Right lobe of liver (tissue), 6 donors: ENCODE data around the gene TBC1D5. TPM values are rescaled to one million over a fixed set of nuclear protein-coding genes. Genes with fewer than 3 reads are reported as not detected.
"Not testable (repeated sequence)": the region's sequence is repeated elsewhere in the genome, so short reads cannot be mapped to it uniquely, and the experiment has no call there.

ENCODE experiments used
- ATAC-seq, 4 donors: fragments of 200-7000 bp; cut with Tn5 transposase; one replicate each; pipeline ENCODE4 v1.9.1; 2020; ENCODE audit warnings: mild to moderate bottlenecking in 4 of 4, moderate library complexity in 4 of 4
- DNase-seq, 3 donors: peaks; one replicate each; pipeline ENCODE4 v3.0.0-alpha.2; 2020
- H3K27ac ChIP-seq, 3 donors: fragments of 200-600 bp; one replicate each; pipeline ENCODE4 v1.8.0; 2022
- H3K27me3 ChIP-seq, 2 donors: fragments of 200-600 bp; one replicate each; pipeline ENCODE4 v1.8.0; 2022
- H3K36me3 ChIP-seq, 4 donors: fragments of 200-600 bp; sonication (generic) in 1 of 4; one replicate each; pipeline versions ENCODE4 v1.5.1 to v1.8.0; 2017 to 2022; ENCODE audit warnings: control low read depth in 1 of 4
- H3K4me1 ChIP-seq, 4 donors: fragments of 200-600 bp; sonication (generic) in 1 of 4; one replicate each; pipeline versions ENCODE4 v1.5.1 to v1.8.0; 2017 to 2022; ENCODE audit warnings: control low read depth in 1 of 4
- H3K4me3 ChIP-seq, 3 donors: fragments of 200-600 bp; one replicate each; pipeline ENCODE4 v1.8.0; 2022
- H3K9me3 ChIP-seq, 4 donors: fragments of 200-600 bp; sonication (generic) in 1 of 4; one replicate each; pipeline versions ENCODE4 v1.5.1 to v1.8.0; 2017 to 2022; ENCODE audit warnings: control low read depth in 1 of 4
- POLR2A ChIP-seq: fragments of 450-650 bp; IDR thresholded peaks from one replicate; pipeline ENCODE4 v1.6.1; 2017; ENCODE audit warnings: antibody characterized with exemption, mild to moderate bottlenecking
- WGBS: methylation state at CpG from one replicate; pipeline ENCODE4 v1.1.6; 2018; ENCODE audit warnings: low coverage, low lambda C conversion rate; ENCODE audit not compliant: insufficient coverage; ENCODE audit errors: missing lambda C conversion rate; 5-methylcytosine and 5-hydroxymethylcytosine counted together
- intact Hi-C, 2 donors: fragments of 100-400 bp; cut with DNase I; formaldehyde crosslinking; loops; one replicate each; pipeline versions ENCODE4 v1.11.2 to v1.14.1; 2022
- total RNA-seq, 6 experiments: library from RNA; depleted of rRNA in 2 of 6; stranded (reverse); fragments of >200 nt in 2 of 6; fragmentation: NEBNext Ultra II Directional in 3 of 6; extraction: Animal tissue kit (Norgen Biotek cat#: 25700) in 3 of 6; gene quantifications; one replicate each; pipeline versions ENCODE4 v1.1.0 to v1.2.4, GENCODE V29; 2016 to 2023
- TF ChIP-seq, protein P1 (sequence below), 4 donors: fragments of 200-600 bp in 3 of 4; fragments of 450-650 bp in 1 of 4; IDR thresholded peaks; one replicate each; pipeline versions ENCODE4 v1.5.1 to v1.8.0; 2016 to 2022; ENCODE audit warnings: antibody characterized with exemption in 4 of 4, mild to moderate bottlenecking in 2 of 4
- donor health status: DM: no; HTN: yes; CAD: no.
- donor health status: DM: no; HTN: no; CAD: no.
- donor health status: DM: no; HTN: no; CAD: no.
- donor health status: DM: no; HTN: yes; CAD: no.
- donor health status: DM: no; HTN: yes; CAD: no.

TBC1D5 gene
- total RNA-seq, 6 experiments from 2014 or later, result 21.5 to 33.4 (median 27.7) TPM

- no peak overlapping the region for H3K4me3 ChIP-seq
- H3K36me3 ChIP-seq, result no peaks in the 10 kb centered on the region
- WGBS, result 56% methylated on average over 1 of the region's 1 CpG
- DNase-seq (no peak), ATAC-seq (peak in 1 of 4 donors; percentile 23)
- TF ChIP-seq POLR2A, result no peak
- TF ChIP-seq, protein P1, sequence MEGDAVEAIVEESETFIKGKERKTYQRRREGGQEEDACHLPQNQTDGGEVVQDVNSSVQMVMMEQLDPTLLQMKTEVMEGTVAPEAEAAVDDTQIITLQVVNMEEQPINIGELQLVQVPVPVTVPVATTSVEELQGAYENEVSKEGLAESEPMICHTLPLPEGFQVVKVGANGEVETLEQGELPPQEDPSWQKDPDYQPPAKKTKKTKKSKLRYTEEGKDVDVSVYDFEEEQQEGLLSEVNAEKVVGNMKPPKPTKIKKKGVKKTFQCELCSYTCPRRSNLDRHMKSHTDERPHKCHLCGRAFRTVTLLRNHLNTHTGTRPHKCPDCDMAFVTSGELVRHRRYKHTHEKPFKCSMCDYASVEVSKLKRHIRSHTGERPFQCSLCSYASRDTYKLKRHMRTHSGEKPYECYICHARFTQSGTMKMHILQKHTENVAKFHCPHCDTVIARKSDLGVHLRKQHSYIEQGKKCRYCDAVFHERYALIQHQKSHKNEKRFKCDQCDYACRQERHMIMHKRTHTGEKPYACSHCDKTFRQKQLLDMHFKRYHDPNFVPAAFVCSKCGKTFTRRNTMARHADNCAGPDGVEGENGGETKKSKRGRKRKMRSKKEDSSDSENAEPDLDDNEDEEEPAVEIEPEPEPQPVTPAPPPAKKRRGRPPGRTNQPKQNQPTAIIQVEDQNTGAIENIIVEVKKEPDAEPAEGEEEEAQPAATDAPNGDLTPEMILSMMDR (IDR thresholded peaks at IDR 0.05), result no peak
- H3K27me3 ChIP-seq, result no peaks in the 10 kb centered on the region
- no peaks in the 10 kb centered on the region for H3K9me3 ChIP-seq
- no peak overlapping the region for H3K27ac ChIP-seq
- no peaks in the 10 kb centered on the region for H3K4me1 ChIP-seq
- intact Hi-C loops, result no loop called here
These were observed 86.2 kb downstream of the TBC1D5 start for GRCh38 chr3:17656264-17656663.

GRCh38 chr3:17655743-17656142 is 86.7 kb downstream of the TBC1D5 start:
- 51% methylated on average over 2 of the region's 2 CpGs for WGBS
- intact Hi-C loops, result no loop called here

GRCh38 chr3:17649748-17650147 is 92.7 kb downstream of the TBC1D5 start:
- H3K9me3 ChIP-seq, DNase-seq, intact Hi-C loops, H3K4me3 ChIP-seq, H3K27ac ChIP-seq, ATAC-seq, H3K36me3 ChIP-seq, H3K27me3 ChIP-seq, H3K4me1 ChIP-seq: not testable (repeated sequence)
- WGBS, result 84% methylated on average over 3 of the region's 4 CpGs

More at GRCh38 chr3:17655743-17656142, 86.7 kb downstream of the TBC1D5 start:
- H3K27me3 ChIP-seq, result no peaks in the 10 kb centered on the region
- H3K36me3 ChIP-seq, result no peaks in the 10 kb centered on the region
- H3K4me3 ChIP-seq, result no peak overlapping the region
- no peaks in the 10 kb centered on the region for H3K9me3 ChIP-seq
- no peak for DNase-seq
- TF ChIP-seq, protein P1 (IDR thresholded peaks at IDR 0.05), result no peak
- no peak for TF ChIP-seq POLR2A
- no peak for ATAC-seq
- H3K4me1 ChIP-seq, result no peaks in the 10 kb centered on the region
- no peak overlapping the region for H3K27ac ChIP-seq

DNA sequence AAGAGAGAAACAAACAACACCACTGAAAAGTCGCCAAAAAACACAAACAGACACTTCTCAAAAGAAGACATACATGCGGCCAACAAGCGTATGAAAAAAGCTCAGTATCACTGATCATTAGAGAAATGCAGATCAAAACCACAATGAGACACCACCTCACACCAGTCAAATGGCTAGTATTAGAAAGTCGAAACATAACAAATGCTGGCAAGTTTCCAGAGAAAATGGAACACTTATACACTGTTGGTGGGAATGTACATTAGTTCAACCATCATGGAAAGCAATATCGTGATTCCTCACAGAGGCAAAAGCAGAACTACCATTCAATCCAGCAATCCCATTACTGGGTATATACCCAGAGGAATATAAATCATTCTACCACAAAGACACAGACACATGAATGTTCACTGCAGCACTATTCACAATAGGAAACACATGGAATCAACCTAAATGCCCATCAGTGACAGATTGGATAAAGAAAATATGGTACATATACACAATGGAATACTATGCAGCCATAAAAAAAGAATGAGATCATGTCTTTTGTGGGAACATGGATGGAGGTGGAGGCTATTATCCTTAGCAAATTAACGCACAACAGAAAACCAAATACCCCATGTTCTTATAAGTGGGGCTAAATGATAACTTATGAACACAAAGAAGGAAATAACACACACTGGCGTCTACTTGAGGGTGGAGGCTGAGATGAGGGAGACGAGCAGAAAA is 93.6 kb downstream of the TBC1D5 start:
- H3K27ac ChIP-seq, H3K4me3 ChIP-seq, H3K4me1 ChIP-seq, H3K27me3 ChIP-seq, H3K36me3 ChIP-seq, ATAC-seq, H3K9me3 ChIP-seq, intact Hi-C loops, DNase-seq: not testable (repeated sequence)
- 95% methylated on average over 7 of the region's 8 CpGs for WGBS

GRCh38 chr3:17645074-17645698 is 97.2 kb downstream of the TBC1D5 start:
- intact Hi-C loops, result no loop called here
- H3K27me3 ChIP-seq, result no peaks in the 10 kb centered on the region
- DNase-seq, result no peak
- 35% methylated on average over 4 of the region's 4 CpGs for WGBS
- H3K36me3 ChIP-seq, result no peaks in the 10 kb centered on the region
- peak; percentile 87 to 96 (median 90) for ATAC-seq
- TF ChIP-seq, protein P1 (IDR thresholded peaks at IDR 0.05), result peak; percentile 76 to 77 (median 77)
- TF ChIP-seq POLR2A, result no peak
- no peak overlapping the region for H3K27ac ChIP-seq
- no peaks in the 10 kb centered on the region for H3K9me3 ChIP-seq
- H3K4me3 ChIP-seq, result no peak overlapping the region
- no peaks in the 10 kb centered on the region for H3K4me1 ChIP-seq
